Activated naive CD4-positive, alpha-beta T cell treated with anti-CD3 and anti-CD28 coated beads, Interleukin-2, amount 10 ng/mL, durations not matched to agents 7 days and 5 days (primary cell): ENCODE results near the gene TTC27.

Experiments
- CTCF ChIA-PET: fragments of 350-600 bp; sonication (Branson Sonifier 250); formaldehyde crosslinking; loops from one replicate; lab custom pipeline; 2021; ENCODE audit warnings: antibody characterized with exemption; lab: Charles Lee
- DNase-seq: peaks from one replicate; pipeline ENCODE4 v3.0.0-alpha.2; 2020
- H3K27ac Mint-ChIP-seq: one replicate; pipeline ENCODE4 v1.8.0; 2021; ENCODE audit warnings: mild to moderate bottlenecking, moderate library complexity, mixed read lengths
- H3K27me3 Mint-ChIP-seq: one replicate; pipeline ENCODE4 v1.8.0; 2021; ENCODE audit warnings: mild to moderate bottlenecking, mixed read lengths
- H3K36me3 Mint-ChIP-seq: one replicate; pipeline ENCODE4 v1.8.0; 2021; ENCODE audit warnings: mixed read lengths
- H3K4me1 Mint-ChIP-seq: one replicate; pipeline ENCODE4 v1.8.0; 2021; ENCODE audit warnings: mixed read lengths
- H3K4me3 Mint-ChIP-seq: one replicate; pipeline ENCODE4 v1.8.0; 2021; ENCODE audit warnings: mild to moderate bottlenecking, moderate library complexity, mixed read lengths
- H3K9me3 Mint-ChIP-seq: one replicate; pipeline ENCODE4 v1.8.0; 2021; ENCODE audit warnings: mixed read lengths

Gene TTC27

DNA sequence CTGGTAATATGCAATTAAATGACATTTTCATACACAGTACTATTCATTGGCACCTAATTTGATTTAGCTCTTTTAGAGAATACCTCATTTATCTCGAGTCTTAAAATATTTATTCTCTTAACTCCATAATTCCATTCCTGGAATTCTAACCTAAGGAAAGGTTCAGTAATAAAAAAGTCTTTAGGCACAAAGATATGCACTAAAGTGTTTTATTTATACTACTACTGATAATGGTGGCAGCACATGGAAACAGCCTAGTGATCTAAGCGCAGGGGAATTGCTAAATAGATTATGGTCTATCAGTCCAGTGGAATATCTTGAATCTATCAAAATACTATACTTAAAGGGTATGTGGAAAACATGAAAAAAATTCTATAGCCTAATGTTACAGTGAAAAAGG lies 176.4 kb downstream of the TTC27 start:
- Mint-ChIP-seq H3K4me1 (no peaks in the 10 kb centered on the region), H3K36me3 (peaks cover 7% of the 10 kb centered on the region), H3K9me3 (no peaks in the 10 kb centered on the region), H3K27me3 (no peaks in the 10 kb centered on the region), H3K27ac (no peak overlapping the region), H3K4me3 (no peak overlapping the region)
- CTCF ChIA-PET = interaction anchor here (0.6 kb wide), 1 partner anchor 259 kb away, joined by 5 read pairs; no protein-coding TSS in a partner anchor
- no peak for DNase-seq

DNA sequence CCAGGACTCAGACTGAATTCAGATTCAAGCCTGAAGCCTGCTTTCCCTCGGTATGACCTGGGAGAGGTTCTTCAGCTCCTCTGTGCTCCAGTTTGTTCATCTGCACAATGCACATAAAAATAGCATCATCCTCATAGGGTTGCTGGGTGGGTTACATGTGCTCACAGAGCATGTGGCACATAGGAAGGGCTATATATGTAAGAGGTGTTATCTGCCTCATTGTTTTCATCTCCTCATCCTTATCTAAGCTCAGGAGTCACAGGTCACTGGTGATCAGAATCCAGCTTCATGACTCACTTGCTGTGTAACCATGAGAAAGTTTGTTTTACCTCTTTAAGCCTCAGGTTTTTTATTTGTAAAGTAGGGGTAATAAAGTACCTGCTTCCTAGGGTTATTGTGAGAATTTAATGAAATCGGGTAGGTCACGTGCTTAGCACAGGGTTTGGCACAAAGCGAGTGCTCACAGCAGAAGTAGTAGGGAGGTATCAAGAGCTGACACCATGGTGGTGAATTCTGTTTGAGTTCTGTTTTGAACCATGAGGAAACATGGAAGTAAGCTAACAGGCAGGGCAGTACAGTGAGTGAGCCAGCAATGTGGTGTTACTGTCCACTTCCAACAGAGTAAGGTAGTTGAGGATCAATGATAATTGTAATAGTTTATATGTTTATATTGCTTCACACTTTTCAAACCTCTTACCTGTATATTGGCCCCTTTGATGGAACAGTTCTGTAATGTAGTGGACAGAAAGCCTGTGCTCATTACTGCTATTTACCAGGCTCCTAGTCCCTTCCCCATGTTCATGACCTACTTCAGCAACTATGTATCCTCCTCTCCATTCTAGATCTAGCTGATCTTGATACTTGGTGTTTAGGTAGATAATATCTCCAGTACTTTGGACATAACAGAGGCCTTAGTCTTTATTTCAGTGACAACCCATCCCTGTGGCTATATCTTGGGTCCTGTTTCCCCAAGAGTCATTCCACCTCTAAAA lies 177.6 kb downstream of the TTC27 start:
- H3K27ac Mint-ChIP-seq = no peak overlapping the region

DNA sequence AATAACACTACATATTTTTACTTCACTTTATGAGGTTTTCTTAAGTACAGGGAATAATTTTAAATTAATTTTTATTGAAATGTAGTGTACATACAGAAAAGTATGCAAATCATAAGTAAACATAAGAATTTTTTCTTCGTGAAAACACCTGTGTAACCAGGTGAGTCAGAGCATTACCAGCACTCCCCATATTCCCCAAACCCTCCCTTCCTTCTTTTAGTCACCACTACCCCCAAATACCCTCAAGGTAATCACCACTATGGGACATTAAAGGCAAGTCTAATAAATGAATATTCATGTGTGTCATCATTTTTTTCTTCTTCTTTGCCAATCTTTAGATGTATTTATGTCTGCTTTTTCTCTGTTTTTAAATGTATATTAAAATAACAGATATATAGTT lies 179.0 kb downstream of the TTC27 start:
- Mint-ChIP-seq H3K4me1 (no peaks in the 10 kb centered on the region), H3K27ac (no peak overlapping the region)
- CTCF ChIA-PET = no interaction called here

More for the DNA sequence above, 177.6 kb downstream of the TTC27 start:
- no peaks in the 10 kb centered on the region for H3K4me1 Mint-ChIP-seq
- CTCF ChIA-PET = no interaction called here
- no peaks in the 10 kb centered on the region for H3K27me3 Mint-ChIP-seq
- H3K36me3 Mint-ChIP-seq = peaks cover 9% of the 10 kb centered on the region
- no peaks in the 10 kb centered on the region for H3K9me3 Mint-ChIP-seq
- H3K4me3 Mint-ChIP-seq = no peak overlapping the region
- DNase-seq = no peak

DNA sequence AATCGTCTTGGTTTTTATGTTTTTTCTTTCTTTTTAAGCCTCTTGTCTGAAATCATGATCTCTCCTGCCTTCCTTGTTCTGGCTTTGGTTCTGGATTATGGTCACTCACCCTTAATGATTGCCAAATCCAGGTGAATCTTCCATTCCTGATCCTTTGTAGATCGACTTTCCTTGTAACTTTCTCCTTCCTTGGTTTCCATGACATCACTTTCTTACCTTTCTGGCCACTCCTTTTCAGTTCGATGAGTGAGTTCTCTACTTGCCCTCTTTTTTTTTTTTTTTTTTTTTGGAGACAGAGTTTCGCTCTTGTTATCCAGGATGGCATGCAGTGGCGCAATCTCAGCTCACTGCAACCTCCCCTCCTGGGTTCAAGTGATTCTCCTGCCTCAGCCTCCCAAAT lies 179.8 kb downstream of the TTC27 start:
- no peaks in the 10 kb centered on the region for H3K9me3 Mint-ChIP-seq
- H3K36me3 Mint-ChIP-seq = peaks cover 9% of the 10 kb centered on the region
- H3K27ac Mint-ChIP-seq = no peak overlapping the region
- no peaks in the 10 kb centered on the region for H3K27me3 Mint-ChIP-seq
- DNase-seq = no peak
- H3K4me1 Mint-ChIP-seq = no peaks in the 10 kb centered on the region
- CTCF ChIA-PET = no interaction called here
- no peak overlapping the region for H3K4me3 Mint-ChIP-seq

More for the DNA sequence above, 179.0 kb downstream of the TTC27 start:
- Mint-ChIP-seq H3K9me3 (no peaks in the 10 kb centered on the region), H3K27me3 (no peaks in the 10 kb centered on the region), H3K4me3 (no peak overlapping the region), H3K36me3 (peaks cover 9% of the 10 kb centered on the region)
- DNase-seq = no peak

DNA sequence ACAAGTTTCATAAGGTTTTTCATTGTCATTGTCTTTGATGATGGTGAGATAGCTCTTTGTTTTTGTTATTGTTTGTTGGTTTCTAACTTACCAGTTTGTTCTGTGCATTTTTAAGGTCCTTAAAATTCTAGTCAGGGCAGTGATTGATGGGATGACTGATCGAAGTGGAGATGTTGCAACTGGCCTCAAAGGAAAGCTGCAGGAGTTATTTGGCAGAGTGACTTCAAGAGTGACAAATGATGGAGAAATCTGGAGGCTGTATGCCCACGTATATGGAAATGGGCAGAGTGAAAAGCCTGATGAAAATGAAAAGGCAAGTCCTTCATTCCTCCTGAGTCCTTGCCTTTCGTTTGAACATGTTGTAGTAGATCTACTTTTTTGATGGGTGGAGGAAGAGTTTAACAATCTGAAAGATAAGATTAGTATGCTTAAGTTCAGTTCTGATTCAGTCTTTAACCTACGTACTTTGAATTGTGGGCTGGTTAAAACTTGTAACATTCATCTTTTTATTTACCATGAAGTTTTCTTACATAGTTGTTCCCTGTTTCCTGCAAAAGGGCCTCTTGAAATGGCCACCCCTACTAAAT lies 183.2 kb downstream of the TTC27 start:
- Mint-ChIP-seq H3K27ac (no peak overlapping the region), H3K4me1 (no peaks in the 10 kb centered on the region), H3K4me3 (no peak overlapping the region), H3K9me3 (no peaks in the 10 kb centered on the region), H3K36me3 (peaks cover 11% of the 10 kb centered on the region), H3K27me3 (no peaks in the 10 kb centered on the region)
- DNase-seq = no peak
- CTCF ChIA-PET = no interaction called here

DNA sequence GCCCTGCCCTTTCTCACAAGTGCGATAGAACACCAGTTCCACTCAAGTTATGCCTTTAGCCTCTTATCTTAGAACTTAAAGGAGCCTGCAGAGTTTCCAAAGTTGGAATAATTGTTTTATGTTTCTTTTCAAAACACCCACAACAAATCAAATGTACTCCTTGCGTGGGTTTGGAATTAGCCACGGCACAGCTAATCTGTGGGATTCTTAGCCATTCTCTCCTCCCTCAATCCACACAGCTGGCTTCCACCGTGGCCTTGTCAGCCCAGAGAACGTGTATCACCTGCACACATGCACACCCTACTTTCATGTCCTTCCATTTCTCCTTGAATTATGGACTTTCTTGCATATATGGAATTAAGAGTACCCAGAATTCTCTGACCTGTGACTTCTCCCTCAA lies 183.8 kb downstream of the TTC27 start:
- H3K36me3 Mint-ChIP-seq = peaks cover 11% of the 10 kb centered on the region
- CTCF ChIA-PET = no interaction called here
- H3K4me1 Mint-ChIP-seq = no peaks in the 10 kb centered on the region
- H3K4me3 Mint-ChIP-seq = no peak overlapping the region
- H3K27me3 Mint-ChIP-seq = no peaks in the 10 kb centered on the region
- no peaks in the 10 kb centered on the region for H3K9me3 Mint-ChIP-seq
- H3K27ac Mint-ChIP-seq = no peak overlapping the region
- DNase-seq = no peak

DNA sequence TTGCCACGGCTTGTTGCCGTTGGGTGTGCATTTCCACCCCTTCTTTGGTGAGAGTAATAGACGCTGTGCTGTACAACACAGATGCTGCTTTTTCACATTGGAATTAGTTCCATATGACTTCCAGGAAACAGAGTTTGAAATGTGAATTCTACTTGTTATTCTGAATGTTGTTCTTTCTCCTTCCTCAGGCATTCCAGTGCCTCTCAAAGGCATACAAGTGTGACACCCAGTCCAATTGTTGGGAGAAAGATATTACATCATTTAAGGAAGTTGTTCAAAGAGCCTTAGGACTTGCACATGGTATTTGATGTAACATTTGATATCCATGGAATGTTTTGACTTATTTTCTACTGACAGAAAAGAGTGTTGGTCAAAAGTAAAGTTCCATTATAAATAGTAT lies 184.5 kb downstream of the TTC27 start:
- H3K9me3 Mint-ChIP-seq = no peaks in the 10 kb centered on the region
- H3K27ac Mint-ChIP-seq = no peak overlapping the region
- H3K36me3 Mint-ChIP-seq = peaks cover 11% of the 10 kb centered on the region
- CTCF ChIA-PET = no interaction called here
- H3K4me1 Mint-ChIP-seq = no peaks in the 10 kb centered on the region
- no peak overlapping the region for H3K4me3 Mint-ChIP-seq
- H3K27me3 Mint-ChIP-seq = no peaks in the 10 kb centered on the region
- no peak for DNase-seq

DNA sequence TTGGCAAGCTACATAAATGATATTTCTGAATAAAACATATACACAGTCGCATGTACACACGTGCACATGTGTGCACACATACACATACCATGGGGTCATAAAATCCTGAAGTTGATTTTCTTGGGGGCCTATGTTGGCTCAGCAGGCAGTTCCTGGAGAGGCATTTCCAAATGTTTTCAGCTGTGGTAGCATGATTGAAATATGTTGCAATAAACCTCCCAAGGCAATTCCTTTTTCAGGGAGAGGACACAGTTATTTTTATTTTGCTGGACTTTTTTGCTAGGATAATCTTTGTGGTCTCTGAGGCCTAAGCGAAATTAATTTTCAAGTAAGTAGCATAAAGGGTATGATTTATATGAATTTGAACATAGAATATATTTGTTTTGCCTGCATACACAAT lies 192.2 kb downstream of the TTC27 start:
- Mint-ChIP-seq H3K4me1 (no peaks in the 10 kb centered on the region), H3K9me3 (no peaks in the 10 kb centered on the region), H3K27ac (no peak overlapping the region), H3K4me3 (no peak overlapping the region), H3K27me3 (no peaks in the 10 kb centered on the region), H3K36me3 (peaks cover 1% of the 10 kb centered on the region)
- no peak for DNase-seq
- CTCF ChIA-PET = no interaction called here

DNA sequence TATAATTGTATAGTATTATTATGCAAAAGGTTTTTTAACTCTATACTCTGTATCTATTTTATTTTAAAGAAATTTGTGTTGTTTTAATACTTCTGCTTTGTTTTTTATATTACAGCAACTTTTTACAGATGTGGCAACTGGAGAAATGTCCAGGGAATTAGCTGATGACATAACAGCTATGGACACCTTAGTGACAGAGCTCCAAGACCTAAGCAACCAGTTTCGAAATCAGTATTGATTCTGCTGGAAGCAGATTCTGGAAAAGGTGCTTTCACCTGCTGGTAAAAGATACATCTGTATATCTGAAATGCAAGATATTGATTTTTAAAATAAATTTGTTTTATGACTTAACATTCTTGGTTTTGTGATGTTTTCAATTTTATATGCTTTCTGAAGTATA lies 192.9 kb downstream of the TTC27 start:
- Mint-ChIP-seq H3K4me1 (no peaks in the 10 kb centered on the region), H3K36me3 (peaks cover 1% of the 10 kb centered on the region), H3K27ac (no peak overlapping the region), H3K9me3 (no peaks in the 10 kb centered on the region), H3K27me3 (no peaks in the 10 kb centered on the region), H3K4me3 (no peak overlapping the region)
- CTCF ChIA-PET = no interaction called here
- no peak for DNase-seq

DNA sequence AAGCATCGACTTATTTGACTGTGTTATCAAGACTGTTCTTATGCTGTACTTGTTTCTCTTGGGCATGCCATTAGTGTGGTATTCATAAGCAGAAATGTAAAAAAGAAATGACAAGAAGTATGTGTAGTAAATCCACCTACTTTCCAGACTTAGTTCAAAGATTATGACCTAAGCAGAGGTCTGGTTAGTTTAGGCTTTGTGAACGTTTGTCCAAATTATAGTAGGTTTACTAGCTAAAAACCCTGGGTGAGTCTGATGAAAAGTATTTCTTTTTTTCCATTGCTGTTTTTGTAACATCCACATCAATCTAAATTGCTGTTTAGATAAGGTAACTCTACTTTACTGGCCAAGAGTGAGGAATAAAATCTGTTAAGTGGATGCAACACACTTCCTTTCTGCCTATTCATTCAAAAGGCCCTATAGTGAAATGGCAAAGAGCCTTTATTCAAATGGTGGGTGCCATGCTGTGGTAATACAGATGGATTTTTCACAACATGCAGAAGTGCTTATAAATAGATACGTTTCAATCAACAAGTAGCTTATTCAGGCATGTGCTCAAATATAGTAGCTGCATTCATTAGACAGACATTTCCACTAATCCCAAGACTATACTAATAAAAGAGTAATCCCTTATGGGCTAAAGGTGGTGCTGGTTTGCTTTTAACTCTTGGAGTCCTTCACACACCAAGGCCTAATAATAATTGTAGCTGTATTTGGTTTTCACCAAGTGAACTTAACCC lies 196.4 kb downstream of the TTC27 start:
- CTCF ChIA-PET = no interaction called here
- Mint-ChIP-seq H3K27me3 (no peaks in the 10 kb centered on the region), H3K4me3 (no peak overlapping the region), H3K4me1 (no peaks in the 10 kb centered on the region), H3K27ac (no peak overlapping the region), H3K36me3 (no peaks in the 10 kb centered on the region), H3K9me3 (peaks cover 3% of the 10 kb centered on the region)
- no peak for DNase-seq

DNA sequence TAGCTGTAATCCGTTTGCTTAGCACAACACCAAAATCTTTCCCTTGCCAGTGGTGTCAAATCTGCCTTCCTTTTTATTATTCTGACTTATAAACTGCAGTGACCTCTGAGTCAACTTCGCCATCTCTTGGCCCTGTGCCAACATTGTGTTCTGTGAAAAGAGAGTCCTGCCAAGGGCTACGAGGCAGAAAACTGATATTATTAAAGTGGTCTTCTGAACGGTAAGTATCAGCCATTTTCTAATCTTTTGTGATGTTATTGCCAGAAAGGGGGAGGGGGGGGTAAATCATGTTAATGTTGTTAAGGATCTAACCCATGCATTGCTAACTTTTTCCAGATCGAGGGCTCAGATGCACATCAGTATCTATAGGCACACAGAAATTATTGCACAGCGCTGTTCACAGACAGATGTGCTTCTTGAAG lies 197.5 kb downstream of the TTC27 start:
- Mint-ChIP-seq H3K27me3 (no peaks in the 10 kb centered on the region), H3K4me3 (no peak overlapping the region), H3K27ac (no peak overlapping the region), H3K9me3 (peaks cover 3% of the 10 kb centered on the region), H3K4me1 (no peaks in the 10 kb centered on the region), H3K36me3 (no peaks in the 10 kb centered on the region)
- no peak for DNase-seq
- CTCF ChIA-PET = no interaction called here

DNA sequence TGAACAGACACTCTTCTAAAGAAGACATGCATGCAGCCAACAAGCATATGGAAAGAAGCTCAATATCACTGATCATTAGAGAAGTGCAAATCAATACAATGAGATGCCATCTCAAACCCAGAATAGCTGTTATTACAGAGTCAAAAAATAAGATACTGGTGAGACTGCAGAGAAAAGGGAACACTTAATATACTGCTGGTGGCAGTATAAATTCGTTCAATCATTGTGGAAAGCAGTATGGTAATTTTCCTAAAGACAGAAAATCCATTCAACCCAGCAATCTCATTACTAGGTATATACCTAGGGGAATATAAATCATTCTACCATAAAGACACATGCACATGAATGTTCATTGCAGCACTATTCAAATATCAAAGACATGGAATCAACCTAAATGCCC lies 202.3 kb downstream of the TTC27 start:
- Mint-ChIP-seq H3K27me3 (peaks cover 4% of the 10 kb centered on the region), H3K9me3 (peaks cover 3% of the 10 kb centered on the region), H3K36me3 (no peaks in the 10 kb centered on the region), H3K4me3 (no peak overlapping the region), H3K4me1 (peaks cover 2% of the 10 kb centered on the region), H3K27ac (no peak overlapping the region)
- DNase-seq = no peak
- CTCF ChIA-PET = no interaction called here

DNA sequence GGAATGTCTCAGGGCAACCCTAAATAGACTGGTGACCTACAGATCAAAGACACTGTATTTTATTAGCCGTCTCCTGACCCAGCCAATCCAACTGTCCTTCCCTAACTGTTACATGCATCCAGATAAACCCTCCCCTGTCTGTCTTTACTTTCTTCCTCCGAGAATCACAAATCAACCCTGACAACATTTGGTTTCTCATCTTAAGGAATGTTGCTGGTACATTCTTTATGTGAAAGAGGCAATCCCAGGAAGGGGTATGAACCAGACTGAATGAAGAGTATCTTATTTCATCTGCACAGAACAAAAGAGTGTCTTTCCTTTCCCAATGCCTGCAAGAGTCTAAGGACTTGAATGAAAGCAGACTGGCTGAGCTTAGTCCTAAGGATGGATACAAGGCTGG lies 205.0 kb downstream of the TTC27 start:
- Mint-ChIP-seq H3K27ac (no peak overlapping the region), H3K4me1 (peaks cover 6% of the 10 kb centered on the region), H3K27me3 (peaks cover 9% of the 10 kb centered on the region), H3K9me3 (peaks cover 3% of the 10 kb centered on the region), H3K36me3 (no peaks in the 10 kb centered on the region), H3K4me3 (no peak overlapping the region)
- CTCF ChIA-PET = no interaction called here
- no peak for DNase-seq

DNA sequence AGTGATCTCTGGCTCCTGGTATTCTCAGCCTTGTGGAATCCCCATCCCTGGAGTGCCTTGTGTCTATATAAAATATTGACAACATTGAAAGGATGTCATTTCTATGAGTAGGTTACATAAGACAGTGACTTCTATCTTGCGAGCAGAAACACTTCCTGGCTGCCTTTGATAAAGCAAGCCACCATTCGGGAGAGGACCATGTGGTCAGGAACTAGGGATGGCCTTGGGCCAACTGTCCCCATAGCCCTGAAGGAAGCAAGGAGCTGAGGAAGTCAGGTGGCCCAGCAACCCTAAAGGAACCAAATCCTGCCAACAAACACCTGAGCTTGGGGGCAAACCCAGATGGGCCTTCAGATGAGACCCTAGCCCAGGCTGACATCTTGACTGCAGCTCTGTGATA lies 205.9 kb downstream of the TTC27 start:
- Mint-ChIP-seq H3K36me3 (no peaks in the 10 kb centered on the region), H3K27ac (no peak overlapping the region), H3K9me3 (peaks cover 3% of the 10 kb centered on the region), H3K4me3 (no peak overlapping the region), H3K27me3 (peaks cover 9% of the 10 kb centered on the region), H3K4me1 (peaks cover 6% of the 10 kb centered on the region)
- CTCF ChIA-PET = no interaction called here
- DNase-seq = no peak
